GM12864 (cell line): ENCODE results near the gene FBH1.
A peak's percentile ranks its signal among the peaks of the same experiment; 100 is the strongest.

Source experiments
- DNase-seq: peaks from one replicate; pipeline ENCODE4 v3.0.0-alpha.2; 2011; ENCODE audit warnings: low read depth
- H3K4me3 ChIP-seq: 2 replicates; pipeline ENCODE4 v1.5.1; 2011; ENCODE audit warnings: mild to moderate bottlenecking, low read depth, low read length, control low read depth
- CTCF ChIP-seq: IDR thresholded peaks from 2 replicates; pipeline ENCODE4 v1.5.1; 2011; ENCODE audit warnings: low read depth, mild to moderate bottlenecking, moderate library complexity, low read length, control low read depth, inconsistent platforms; ENCODE audit errors: missing control alignments

Gene FBH1

GRCh38 chr10:5968037-5968680 is 78.1 kb downstream of the FBH1 start:
- no peak overlapping the region for H3K4me3 ChIP-seq
- no peak for TF ChIP-seq CTCF
- DNase-seq, result no peak

GRCh38 chr10:5968681-5969453 is 78.8 kb downstream of the FBH1 start:
- H3K4me3 ChIP-seq, result no peak overlapping the region
- no peak for DNase-seq
- no peak for TF ChIP-seq CTCF

DNA sequence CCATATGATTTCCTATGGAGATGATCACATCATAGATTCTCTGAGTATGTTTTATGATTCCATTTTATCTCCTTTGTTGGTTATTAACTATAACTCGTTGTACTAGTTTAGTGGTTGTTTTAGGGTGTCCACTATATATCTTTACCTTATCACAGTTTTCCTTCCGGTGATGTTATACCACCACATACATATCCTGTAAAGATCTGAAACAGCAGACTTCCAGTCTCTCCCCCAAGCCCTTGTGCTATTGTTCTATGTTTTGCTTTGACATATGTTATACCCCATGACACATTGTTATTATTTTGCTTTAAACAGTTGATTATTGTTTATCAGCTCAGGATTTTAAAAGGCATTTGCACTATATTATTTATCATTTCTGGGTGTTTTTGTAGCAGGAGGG is 80.0 kb downstream of the FBH1 start:
- no peak overlapping the region for H3K4me3 ChIP-seq
- no peak for DNase-seq
- no peak for TF ChIP-seq CTCF

DNA sequence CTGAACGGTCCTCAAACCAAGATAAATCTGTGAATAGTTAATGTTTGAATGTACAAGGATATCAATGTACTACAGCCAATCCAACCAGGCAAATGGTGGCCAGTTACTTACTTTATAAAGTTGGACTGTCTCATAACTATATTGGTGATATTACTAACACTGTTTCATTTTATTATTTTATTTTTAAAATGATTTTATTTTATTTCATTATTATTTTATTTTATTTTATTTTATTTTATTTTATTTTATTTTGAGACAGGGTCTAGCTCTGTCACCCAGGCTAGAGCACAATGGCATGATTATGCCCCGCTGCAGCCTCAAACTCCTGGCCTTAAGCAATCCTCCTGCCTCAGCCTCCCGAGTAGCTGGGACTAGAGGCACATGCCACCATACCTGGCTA is 80.5 kb downstream of the FBH1 start:
- no peak for TF ChIP-seq CTCF
- DNase-seq, result no peak
- no peak overlapping the region for H3K4me3 ChIP-seq

DNA sequence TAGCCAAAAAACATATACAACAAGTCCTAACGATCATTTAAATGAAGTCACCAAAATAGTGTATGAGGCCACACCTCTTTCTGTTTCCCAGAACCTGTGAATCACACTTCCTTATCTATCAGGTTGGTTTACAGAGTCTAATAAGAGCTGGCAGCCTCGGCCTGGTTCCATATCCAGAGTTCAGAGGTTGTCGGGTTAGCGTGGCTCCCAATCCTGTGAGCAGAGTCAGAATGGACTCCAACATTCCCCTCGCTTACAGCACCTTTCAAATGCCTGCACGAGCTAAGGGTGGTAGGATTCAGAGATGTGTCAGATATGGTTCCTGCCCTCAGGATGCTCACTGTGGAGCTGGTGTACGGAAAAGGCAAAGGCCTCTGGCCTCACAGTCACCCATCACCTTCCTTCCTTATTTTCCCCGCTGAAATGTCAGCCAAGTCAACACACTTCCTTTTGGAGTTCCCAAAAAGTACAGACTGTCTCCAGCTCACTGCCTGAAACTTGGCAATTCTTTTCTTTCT is 81.3 kb downstream of the FBH1 start:
- H3K4me3 ChIP-seq, result peak overlapping the region; percentile 43
- TF ChIP-seq CTCF, result no peak
- no peak for DNase-seq

GRCh38 chr10:5971886-5972285 is 81.8 kb downstream of the FBH1 start:
- no peak for DNase-seq
- peak overlapping the region; percentile 43; the same call in 1 of the 2 replicates for H3K4me3 ChIP-seq

More at GRCh38 chr10:5971886-5972285, 81.8 kb downstream of the FBH1 start:
- TF ChIP-seq CTCF, result no peak
